AG09309 (cell line): ENCODE data around the gene STK32C.

ENCODE experiments used
- DNase-seq: peaks from one replicate; pipeline ENCODE4 v3.0.0-alpha.2; 2010; ENCODE audit warnings: low read depth
- H3K4me3 ChIP-seq: 2 replicates; pipeline ENCODE4 v1.5.1; 2011; ENCODE audit warnings: mild to moderate bottlenecking, low read depth, low read length, moderate library complexity; ENCODE audit not compliant: control insufficient read depth
- TF ChIP-seq, protein P1 (sequence below): IDR thresholded peaks from 2 replicates; pipeline ENCODE4 v1.5.1; 2011; ENCODE audit warnings: mild to moderate bottlenecking, low read depth, low read length, inconsistent platforms; ENCODE audit not compliant: insufficient read depth, control insufficient read depth; ENCODE audit errors: missing control alignments

The STK32C gene

DNA sequence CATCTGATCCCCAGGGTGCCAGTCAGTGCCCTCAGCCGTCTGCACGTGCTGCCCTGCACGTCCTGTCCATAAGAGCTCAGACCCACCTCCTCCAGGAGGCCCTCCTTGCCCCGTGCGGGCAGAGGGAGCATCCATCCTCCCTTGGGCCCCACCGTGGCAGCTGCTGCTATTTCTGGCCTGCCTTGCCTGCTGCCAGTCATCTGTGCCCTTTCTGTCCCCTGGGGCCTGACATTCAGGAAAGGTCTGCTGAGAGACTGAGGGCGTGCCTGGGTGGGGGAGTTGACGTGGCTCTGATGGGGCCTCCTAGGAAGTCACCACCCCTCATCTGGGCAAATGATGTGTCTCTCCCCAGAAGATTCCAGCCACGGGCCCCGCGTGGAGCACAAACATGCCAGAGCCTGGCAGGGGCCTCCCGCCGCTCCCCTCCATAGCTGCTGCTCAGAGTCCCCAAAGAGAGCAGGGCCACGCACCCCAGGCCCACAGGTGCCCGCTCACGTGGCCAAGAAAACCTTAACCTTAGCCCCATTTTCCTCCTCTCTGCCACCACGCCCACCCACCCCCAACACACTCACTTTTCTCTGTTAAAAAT is 99.2 kb downstream of the STK32C start:
- TF ChIP-seq, protein P1, sequence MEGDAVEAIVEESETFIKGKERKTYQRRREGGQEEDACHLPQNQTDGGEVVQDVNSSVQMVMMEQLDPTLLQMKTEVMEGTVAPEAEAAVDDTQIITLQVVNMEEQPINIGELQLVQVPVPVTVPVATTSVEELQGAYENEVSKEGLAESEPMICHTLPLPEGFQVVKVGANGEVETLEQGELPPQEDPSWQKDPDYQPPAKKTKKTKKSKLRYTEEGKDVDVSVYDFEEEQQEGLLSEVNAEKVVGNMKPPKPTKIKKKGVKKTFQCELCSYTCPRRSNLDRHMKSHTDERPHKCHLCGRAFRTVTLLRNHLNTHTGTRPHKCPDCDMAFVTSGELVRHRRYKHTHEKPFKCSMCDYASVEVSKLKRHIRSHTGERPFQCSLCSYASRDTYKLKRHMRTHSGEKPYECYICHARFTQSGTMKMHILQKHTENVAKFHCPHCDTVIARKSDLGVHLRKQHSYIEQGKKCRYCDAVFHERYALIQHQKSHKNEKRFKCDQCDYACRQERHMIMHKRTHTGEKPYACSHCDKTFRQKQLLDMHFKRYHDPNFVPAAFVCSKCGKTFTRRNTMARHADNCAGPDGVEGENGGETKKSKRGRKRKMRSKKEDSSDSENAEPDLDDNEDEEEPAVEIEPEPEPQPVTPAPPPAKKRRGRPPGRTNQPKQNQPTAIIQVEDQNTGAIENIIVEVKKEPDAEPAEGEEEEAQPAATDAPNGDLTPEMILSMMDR, result no peak
- no peak for DNase-seq
- no peak overlapping the region for H3K4me3 ChIP-seq

DNA sequence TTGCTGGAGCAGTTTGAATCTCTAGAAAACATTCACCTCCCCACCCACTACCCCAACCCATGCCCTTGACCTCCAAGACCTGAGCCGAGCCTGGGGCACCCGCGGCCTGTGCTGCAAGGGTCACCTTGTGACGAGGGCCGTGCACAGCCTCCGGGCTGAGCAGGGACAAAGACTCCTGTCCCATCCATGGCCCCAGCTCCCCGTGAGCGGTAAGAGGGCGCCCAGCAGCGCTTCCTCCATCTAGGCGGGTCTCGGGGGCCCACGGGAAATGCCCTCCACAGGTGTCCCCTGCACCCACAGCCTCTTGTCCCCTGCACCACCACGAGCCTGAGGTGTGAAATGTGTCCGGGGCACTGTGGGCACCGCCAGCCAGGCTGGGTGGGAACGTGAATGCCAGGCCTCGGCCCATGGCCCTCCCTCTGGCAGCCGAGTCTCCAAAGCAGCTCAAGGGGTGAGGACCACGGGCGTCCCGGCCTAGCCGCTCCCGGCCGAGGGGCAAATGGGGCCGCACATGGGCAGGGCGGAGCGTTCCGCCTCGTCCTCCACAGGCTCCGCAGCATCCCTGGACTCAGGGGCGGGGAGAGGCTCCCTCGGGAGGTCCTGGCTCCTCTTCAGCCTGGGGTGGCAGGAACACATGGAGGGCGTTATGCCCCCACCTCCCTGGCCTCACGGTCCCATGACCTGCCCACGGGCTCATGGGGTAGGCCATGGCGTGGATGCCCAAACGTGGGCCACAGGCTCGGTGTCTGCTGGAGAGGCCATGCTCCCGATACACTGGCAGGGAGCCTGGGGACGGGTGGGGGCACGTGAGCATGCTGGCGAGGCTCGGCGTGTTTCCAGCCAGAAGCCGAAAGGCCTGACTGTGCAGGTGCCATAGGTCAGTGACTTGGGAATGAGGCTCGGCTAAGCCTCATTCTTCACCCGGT is 100.0 kb downstream of the STK32C start:
- H3K4me3 ChIP-seq, result no peak overlapping the region
- DNase-seq, result no peak
- TF ChIP-seq, protein P1, result no peak

DNA sequence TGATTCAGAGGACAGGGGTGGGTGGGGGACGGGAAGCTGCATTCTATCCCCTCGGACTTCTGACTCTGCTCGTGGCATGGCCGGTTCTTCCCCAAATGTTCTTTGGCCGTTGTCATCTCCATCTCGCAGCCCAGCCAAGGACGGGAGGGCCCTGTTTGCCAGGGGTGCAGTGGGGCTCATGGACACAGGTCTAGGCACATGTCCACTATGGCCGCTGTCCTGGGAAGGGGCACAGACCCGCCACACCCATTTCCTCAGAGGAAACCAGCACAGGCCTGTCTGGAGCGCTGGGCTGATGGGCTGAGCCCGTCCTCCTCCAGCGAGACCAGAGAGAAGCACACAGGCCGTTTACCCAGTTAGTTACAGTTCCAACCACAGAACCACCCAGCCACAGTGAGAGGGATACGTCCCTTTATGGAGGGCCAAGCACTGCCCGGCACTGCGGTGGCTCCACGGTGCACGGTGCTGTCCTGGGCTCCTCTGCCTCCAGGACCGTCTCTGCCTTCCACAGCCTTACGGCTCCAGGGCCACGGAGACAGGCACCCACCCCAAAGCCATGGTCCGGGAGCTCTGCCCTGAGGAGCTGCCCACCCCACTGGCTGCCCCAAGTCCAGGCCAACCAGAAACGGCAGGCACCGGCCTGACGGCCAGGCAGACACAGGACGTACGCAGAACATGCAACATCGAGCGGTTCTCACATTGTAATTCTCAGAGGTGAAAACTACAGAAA is 100.8 kb downstream of the STK32C start:
- H3K4me3 ChIP-seq, result no peak overlapping the region
- TF ChIP-seq, protein P1, result no peak
- no peak for DNase-seq

DNA sequence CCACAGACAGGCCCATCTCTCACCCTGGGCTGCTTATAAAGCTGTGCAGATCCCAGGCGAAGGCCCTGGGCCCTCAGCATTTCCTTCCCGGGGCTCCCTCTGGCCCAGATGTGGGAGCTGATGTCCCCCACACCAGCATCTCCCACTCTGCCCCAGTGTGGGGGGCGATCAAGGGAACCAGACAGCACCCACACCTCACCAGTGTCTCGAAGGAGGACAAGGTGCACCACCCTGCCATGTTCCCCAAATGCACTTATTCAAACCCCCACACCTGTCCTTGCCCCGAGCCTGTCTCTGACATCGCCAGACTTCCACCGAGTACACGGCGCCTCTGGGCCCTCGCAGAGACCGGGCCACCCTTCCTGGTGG is 101.4 kb downstream of the STK32C start:
- TF ChIP-seq, protein P1, result no peak
- no peak overlapping the region for H3K4me3 ChIP-seq

DNA sequence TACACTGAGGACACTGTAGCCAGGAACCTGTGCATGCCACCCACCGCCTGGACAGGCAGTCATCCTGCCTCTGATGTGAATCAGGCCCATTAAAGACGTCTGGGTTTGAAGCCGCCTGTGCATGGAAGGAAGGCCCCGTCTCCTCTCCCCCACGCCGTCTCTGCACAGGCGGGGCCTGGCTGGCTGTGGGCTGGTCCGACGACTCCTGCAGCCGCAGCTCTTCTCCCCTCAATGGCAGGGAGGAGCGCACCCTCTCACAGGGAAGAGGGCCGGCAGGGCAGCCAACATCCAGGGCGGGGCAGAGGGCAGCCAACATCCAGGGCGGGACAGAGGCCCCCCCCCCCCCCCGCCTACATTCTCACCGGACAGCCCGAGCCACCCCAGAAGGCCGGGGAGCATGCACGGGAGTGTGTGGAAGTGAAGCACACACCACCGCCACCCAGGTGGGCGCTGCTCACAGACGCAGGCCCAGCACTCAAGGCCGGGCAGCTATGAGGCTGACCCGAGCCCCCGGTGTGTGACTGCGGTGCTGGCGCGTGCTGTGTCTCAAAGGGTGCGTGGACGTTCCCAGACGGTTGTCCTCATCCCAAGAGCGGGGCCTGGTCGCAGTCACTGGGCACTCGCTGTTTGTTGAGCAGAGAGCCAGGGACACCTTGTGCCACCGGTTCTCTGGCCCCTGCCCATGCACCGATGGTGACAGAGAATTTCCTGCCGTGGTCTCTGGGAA is 101.9 kb downstream of the STK32C start:
- TF ChIP-seq, protein P1, result no peak
- DNase-seq, result no peak
- H3K4me3 ChIP-seq, result no peak overlapping the region

More for the DNA sequence above, 101.4 kb downstream of the STK32C start:
- no peak for DNase-seq

DNA sequence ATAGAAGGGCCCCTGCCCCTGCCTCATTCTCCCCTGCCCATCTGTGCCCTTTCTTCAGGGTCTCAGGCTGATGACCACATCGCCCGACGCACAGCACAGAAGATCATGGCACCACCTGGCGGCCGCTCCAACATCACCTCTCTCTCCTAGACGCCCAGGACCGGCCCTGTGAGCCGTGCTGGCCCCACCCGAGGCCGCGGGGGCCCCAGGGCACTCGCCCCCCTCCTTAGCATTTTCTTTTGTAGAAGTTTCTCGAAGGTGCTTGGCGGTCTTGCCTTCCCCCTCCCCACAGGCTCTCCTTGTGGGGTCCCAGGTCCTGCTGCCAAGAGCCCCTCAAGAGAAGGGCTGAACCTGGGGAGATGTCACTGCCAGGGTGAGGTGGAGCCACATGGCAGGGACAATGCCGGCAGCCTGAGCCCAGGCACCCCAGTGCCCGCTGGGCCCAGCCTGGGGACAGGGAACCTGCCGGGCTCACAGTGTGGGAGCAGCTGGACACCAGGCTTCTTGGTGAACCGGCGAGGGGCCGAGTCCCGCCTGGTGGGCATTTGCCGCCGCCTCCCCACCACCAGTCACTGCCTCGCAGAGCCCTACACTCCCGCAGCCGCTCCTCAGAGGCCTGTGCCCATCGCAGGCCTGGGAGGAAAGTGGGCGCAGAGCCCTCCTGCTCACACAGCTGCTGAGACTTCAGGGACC is 102.8 kb downstream of the STK32C start:
- no peak for DNase-seq
- no peak overlapping the region for H3K4me3 ChIP-seq
- TF ChIP-seq, protein P1, result no peak
